Lower lobe of right lung (tissue), 2 donors: ENCODE measurements around the gene DKK3. TPM values are rescaled to one million over a fixed set of nuclear protein-coding genes. Genes with fewer than 3 reads are reported as not detected.

ENCODE experiments used
- ATAC-seq, 2 donors: fragments of 200-7000 bp; cut with Tn5 transposase; one replicate each; pipeline ENCODE4 v1.9.1; 2020 to 2022; ENCODE audit warnings: mild to moderate bottlenecking in 2 of 2, moderate library complexity in 2 of 2
- DNase-seq: peaks from one replicate; pipeline ENCODE4 v3.0.0-alpha.2; 2020
- H3K27ac ChIP-seq: fragments of 200-600 bp; one replicate; pipeline ENCODE4 v1.8.0; 2022
- H3K27me3 ChIP-seq: fragments of 200-600 bp; one replicate; pipeline ENCODE4 v1.8.0; 2022; ENCODE audit warnings: low read depth
- H3K36me3 ChIP-seq: fragments of 200-600 bp; one replicate; pipeline ENCODE4 v1.8.0; 2022; ENCODE audit warnings: mild to moderate bottlenecking
- H3K4me1 ChIP-seq: fragments of 200-600 bp; one replicate; pipeline ENCODE4 v1.8.0; 2022
- H3K4me3 ChIP-seq: fragments of 200-600 bp; one replicate; pipeline ENCODE4 v1.8.0; 2022; ENCODE audit warnings: mild to moderate bottlenecking
- H3K9me3 ChIP-seq: fragments of 200-600 bp; one replicate; pipeline ENCODE4 v1.8.0; 2022
- intact Hi-C: fragments of 100-400 bp; cut with DNase I; formaldehyde crosslinking; loops from one replicate; pipeline ENCODE4 v1.11.0; 2022
- total RNA-seq: library from RNA; stranded (reverse); fragmentation: NEBNext Ultra II Directional; extraction: Animal tissue kit (Norgen Biotek cat#: 25700); gene quantifications from one replicate; pipeline ENCODE4 v1.2.1, GENCODE V29; 2021
- TF ChIP-seq, protein P1 (sequence below): fragments of 200-600 bp; IDR thresholded peaks from one replicate; pipeline ENCODE4 v1.8.0; 2022; ENCODE audit warnings: antibody characterized with exemption, mild to moderate bottlenecking
- donor health status: DM: no; HTN: yes; CAD: no; lungs with severe emphysema.

DKK3 gene
- total RNA-seq, 1 donor from 2014 or later, result 111 TPM

DNA sequence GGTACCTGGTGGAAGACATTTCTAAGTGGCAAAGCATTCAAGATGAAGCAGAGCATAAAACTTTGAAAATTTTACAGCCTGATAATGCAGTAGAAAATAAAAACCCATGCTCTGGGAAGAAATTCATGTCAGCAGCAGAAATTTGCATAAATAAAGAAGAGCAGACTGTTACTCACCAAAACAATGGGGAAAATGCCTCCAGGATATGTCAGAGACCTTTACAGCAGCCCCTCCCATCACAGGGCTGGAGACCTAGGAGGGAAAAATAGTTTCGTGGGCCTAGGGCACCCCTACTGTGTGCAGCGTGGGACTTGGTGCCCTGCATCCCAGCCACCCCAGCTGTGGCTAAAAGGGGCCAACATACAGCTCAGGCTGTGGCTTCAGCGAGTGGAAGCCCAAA is 5.4 kb upstream of the DKK3 start:
- peaks cover 9% of the 10 kb centered on the region for H3K27me3 ChIP-seq
- H3K4me1 ChIP-seq, result peaks cover 8% of the 10 kb centered on the region
- TF ChIP-seq, protein P1, sequence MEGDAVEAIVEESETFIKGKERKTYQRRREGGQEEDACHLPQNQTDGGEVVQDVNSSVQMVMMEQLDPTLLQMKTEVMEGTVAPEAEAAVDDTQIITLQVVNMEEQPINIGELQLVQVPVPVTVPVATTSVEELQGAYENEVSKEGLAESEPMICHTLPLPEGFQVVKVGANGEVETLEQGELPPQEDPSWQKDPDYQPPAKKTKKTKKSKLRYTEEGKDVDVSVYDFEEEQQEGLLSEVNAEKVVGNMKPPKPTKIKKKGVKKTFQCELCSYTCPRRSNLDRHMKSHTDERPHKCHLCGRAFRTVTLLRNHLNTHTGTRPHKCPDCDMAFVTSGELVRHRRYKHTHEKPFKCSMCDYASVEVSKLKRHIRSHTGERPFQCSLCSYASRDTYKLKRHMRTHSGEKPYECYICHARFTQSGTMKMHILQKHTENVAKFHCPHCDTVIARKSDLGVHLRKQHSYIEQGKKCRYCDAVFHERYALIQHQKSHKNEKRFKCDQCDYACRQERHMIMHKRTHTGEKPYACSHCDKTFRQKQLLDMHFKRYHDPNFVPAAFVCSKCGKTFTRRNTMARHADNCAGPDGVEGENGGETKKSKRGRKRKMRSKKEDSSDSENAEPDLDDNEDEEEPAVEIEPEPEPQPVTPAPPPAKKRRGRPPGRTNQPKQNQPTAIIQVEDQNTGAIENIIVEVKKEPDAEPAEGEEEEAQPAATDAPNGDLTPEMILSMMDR, result no peak

GRCh38 chr11:12009617-12010321 is 1.3 kb upstream of the DKK3 start:
- Histone ChIP-seq H3K27me3 (peaks cover 30% of the 10 kb centered on the region), H3K4me3 (no peak overlapping the region), H3K9me3 (no peaks in the 10 kb centered on the region), H3K36me3 (no peaks in the 10 kb centered on the region), H3K4me1 (peaks cover 4% of the 10 kb centered on the region), H3K27ac (no peak overlapping the region)
- intact Hi-C loops, result no loop called here
- TF ChIP-seq, protein P1, result no peak
- ATAC-seq, result peak in 1 of 2 donors; percentile 7
- no peak for DNase-seq

More for the DNA sequence above, 5.4 kb upstream of the DKK3 start:
- Histone ChIP-seq H3K4me3 (no peak overlapping the region), H3K36me3 (no peaks in the 10 kb centered on the region), H3K9me3 (no peaks in the 10 kb centered on the region), H3K27ac (no peak overlapping the region)
- ATAC-seq (no peak), DNase-seq (no peak)
- intact Hi-C loops, result no loop called here

- Histone ChIP-seq H3K36me3 (no peaks in the 10 kb centered on the region), H3K4me1 (peaks cover 4% of the 10 kb centered on the region), H3K4me3 (peak overlapping the region; percentile 60), H3K9me3 (no peaks in the 10 kb centered on the region), H3K27ac (peak overlapping the region; percentile 70), H3K27me3 (peaks cover 30% of the 10 kb centered on the region)
- TF ChIP-seq, protein P1, result no peak
- DNase-seq (peak; percentile 48), ATAC-seq (peak; percentile 79 to 81)
- intact Hi-C loops, result no loop called here
Observed at GRCh38 chr11:12008790-12009616, 577 bp upstream of the DKK3 start.

GRCh38 chr11:12007230-12007593 is 1.2 kb downstream of the DKK3 start:
- Histone ChIP-seq H3K4me1 (peaks cover 4% of the 10 kb centered on the region), H3K27me3 (peaks cover 30% of the 10 kb centered on the region), H3K4me3 (peak overlapping the region; percentile 60), H3K27ac (no peak overlapping the region), H3K36me3 (no peaks in the 10 kb centered on the region), H3K9me3 (no peaks in the 10 kb centered on the region)
- DNase-seq (no peak), ATAC-seq (no peak)
- intact Hi-C loops, result no loop called here
- TF ChIP-seq, protein P1, result no peak

GRCh38 chr11:12006552-12007229 is 1.7 kb downstream of the DKK3 start:
- TF ChIP-seq, protein P1, result no peak
- ATAC-seq, result peak in 1 of 2 donors; percentile 7
- intact Hi-C loops, result no loop called here
- peaks cover 2% of the 10 kb centered on the region for H3K36me3 ChIP-seq
- peaks cover 4% of the 10 kb centered on the region for H3K4me1 ChIP-seq
- H3K9me3 ChIP-seq, result no peaks in the 10 kb centered on the region
- H3K27ac ChIP-seq, result peak overlapping the region; percentile 56
- H3K4me3 ChIP-seq, result peak overlapping the region; percentile 60
- DNase-seq, result no peak
- H3K27me3 ChIP-seq, result peaks cover 30% of the 10 kb centered on the region
